Epithelial cell of esophagus (primary cell): ENCODE measurements around the gene DYNLT4.
"Not testable (repeated sequence)": the region's sequence is repeated elsewhere in the genome, so short reads cannot be mapped to it uniquely, and the experiment has no call there.

Experiments used
- DNase-seq: peaks from one replicate; pipeline ENCODE4 v3.0.0; 2010; ENCODE audit warnings: low read depth
- H3K4me3 ChIP-seq: 2 replicates; pipeline ENCODE4 v1.5.1; 2011; ENCODE audit warnings: mild to moderate bottlenecking, low read length, control low read depth
- TF ChIP-seq, protein P1 (sequence below): IDR thresholded peaks from 2 replicates; pipeline ENCODE4 v1.5.1; 2011; ENCODE audit warnings: low read depth, mild to moderate bottlenecking, low read length, control low read depth, inconsistent platforms; ENCODE audit not compliant: insufficient read depth; ENCODE audit errors: missing control alignments

Gene DYNLT4

GRCh38 chr1:44812822-44813543, 5.8 kb upstream of the DYNLT4 start:
- TF ChIP-seq, protein P1, sequence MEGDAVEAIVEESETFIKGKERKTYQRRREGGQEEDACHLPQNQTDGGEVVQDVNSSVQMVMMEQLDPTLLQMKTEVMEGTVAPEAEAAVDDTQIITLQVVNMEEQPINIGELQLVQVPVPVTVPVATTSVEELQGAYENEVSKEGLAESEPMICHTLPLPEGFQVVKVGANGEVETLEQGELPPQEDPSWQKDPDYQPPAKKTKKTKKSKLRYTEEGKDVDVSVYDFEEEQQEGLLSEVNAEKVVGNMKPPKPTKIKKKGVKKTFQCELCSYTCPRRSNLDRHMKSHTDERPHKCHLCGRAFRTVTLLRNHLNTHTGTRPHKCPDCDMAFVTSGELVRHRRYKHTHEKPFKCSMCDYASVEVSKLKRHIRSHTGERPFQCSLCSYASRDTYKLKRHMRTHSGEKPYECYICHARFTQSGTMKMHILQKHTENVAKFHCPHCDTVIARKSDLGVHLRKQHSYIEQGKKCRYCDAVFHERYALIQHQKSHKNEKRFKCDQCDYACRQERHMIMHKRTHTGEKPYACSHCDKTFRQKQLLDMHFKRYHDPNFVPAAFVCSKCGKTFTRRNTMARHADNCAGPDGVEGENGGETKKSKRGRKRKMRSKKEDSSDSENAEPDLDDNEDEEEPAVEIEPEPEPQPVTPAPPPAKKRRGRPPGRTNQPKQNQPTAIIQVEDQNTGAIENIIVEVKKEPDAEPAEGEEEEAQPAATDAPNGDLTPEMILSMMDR = no peak
- H3K4me3 ChIP-seq = peak overlapping the region; percentile 56
- DNase-seq = no peak

DNA sequence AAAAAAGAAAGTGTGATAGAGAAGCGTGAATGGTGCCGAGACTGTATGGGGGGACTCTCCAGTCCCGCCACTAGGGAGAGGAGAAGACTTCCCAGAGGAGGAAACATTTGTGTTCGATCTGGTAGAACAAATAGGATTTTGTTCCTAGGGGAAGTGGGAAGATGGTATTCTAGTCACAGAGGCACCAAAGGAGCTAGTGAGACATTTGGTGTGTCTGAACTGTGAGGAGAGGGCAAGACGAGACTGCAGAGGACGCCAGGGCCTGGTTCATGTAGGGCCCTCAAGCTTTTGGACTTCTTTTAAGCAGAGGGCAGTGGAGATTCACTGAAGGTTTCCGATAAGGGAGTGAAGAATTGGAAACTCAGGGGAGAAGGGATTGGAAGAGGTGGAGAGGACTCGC, 4.1 kb upstream of the DYNLT4 start:
- no peak for DNase-seq
- TF ChIP-seq, protein P1 = no peak
- H3K4me3 ChIP-seq = no peak overlapping the region

- H3K4me3 ChIP-seq, DNase-seq: not testable (repeated sequence)
Measured at GRCh38 chr1:44810762-44811105, 3.6 kb upstream of the DYNLT4 start.

- no peak for DNase-seq
- H3K4me3 ChIP-seq = no peak overlapping the region
- TF ChIP-seq, protein P1 = no peak
Measured at GRCh38 chr1:44810101-44810761, 3.1 kb upstream of the DYNLT4 start.

GRCh38 chr1:44808938-44809917, 2.1 kb upstream of the DYNLT4 start:
- no peak overlapping the region for H3K4me3 ChIP-seq
- DNase-seq = no peak
- TF ChIP-seq, protein P1 = peak; percentile 8

DNA sequence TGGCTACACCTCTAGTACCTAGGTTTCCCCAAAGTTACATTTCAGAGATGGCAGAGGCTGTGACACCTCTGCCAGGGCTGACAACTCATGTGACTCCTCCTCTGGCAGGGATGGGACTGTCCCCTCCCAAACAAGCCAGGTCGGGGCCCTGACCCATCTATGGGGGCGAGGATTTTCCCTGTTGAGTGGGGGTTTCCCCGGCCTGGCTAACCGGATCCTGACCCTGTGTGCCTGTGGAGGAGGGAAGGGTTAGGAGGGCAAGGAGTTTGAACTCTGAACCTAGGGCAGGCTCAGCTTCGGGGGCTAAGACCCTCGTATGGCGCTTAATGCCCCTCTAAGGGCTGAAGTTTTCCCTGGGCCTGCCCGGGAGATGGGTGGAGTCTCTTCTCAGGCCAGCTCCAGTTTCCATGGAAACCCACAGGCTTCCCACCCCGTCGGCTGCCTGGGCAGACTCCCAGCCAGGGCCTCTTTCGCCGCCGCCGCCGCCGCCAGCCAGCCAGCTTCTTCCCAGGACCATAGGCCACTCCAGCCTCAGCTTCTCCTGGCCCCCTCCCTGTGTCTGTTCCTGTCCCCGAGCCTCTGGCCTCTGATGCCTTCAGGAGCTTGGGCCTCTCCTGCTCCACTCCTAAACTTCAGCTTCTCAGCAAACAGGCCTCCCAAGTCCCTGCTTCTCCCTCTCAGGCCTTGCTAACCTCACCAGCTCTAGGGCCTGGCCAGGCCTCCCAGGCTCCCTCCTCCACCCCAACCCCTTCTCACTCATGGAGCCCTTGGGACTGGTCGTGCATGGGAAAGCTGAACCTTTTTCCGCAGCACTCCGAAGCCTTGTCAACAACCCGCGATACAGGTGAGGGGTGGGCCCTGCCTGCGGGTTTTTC, 1.1 kb upstream of the DYNLT4 start, which contains the start of gene BTBD19:
BTBD19 (plus strand) TSS at position 461 of the 875 bp plus-strand sequence; CDS start at position 759, 298 bp downstream.
- DNase-seq = no peak

More for the DNA sequence above, 1.1 kb upstream of the DYNLT4 start, which contains the start of gene BTBD19:
- no peak within 1 kb of the TSS for H3K4me3 ChIP-seq
- TF ChIP-seq, protein P1 = no peak
